SK-N-MC (cell line): ENCODE results near the gene LRMDA.

ENCODE experiments used
- EZH2 ChIP-seq: fragments of 200-600 bp; sonication (generic); IDR thresholded peaks from one replicate; pipeline ENCODE4 v1.6.1; 2017; ENCODE audit warnings: antibody characterized with exemption
- FOXP2 ChIP-seq: optimal IDR thresholded peaks from 2 replicates; pipeline ENCODE3; 2011; ENCODE audit warnings: mild to moderate bottlenecking, moderate library complexity; ENCODE audit not compliant: insufficient read depth; ENCODE audit errors: extremely low read length, control extremely low read depth
- POLR2AphosphoS5 ChIP-seq: IDR thresholded peaks from 2 replicates; pipeline ENCODE4 v1.6.1; 2012; ENCODE audit warnings: mild to moderate bottlenecking, low read depth, low read length, borderline replicate concordance

DNA sequence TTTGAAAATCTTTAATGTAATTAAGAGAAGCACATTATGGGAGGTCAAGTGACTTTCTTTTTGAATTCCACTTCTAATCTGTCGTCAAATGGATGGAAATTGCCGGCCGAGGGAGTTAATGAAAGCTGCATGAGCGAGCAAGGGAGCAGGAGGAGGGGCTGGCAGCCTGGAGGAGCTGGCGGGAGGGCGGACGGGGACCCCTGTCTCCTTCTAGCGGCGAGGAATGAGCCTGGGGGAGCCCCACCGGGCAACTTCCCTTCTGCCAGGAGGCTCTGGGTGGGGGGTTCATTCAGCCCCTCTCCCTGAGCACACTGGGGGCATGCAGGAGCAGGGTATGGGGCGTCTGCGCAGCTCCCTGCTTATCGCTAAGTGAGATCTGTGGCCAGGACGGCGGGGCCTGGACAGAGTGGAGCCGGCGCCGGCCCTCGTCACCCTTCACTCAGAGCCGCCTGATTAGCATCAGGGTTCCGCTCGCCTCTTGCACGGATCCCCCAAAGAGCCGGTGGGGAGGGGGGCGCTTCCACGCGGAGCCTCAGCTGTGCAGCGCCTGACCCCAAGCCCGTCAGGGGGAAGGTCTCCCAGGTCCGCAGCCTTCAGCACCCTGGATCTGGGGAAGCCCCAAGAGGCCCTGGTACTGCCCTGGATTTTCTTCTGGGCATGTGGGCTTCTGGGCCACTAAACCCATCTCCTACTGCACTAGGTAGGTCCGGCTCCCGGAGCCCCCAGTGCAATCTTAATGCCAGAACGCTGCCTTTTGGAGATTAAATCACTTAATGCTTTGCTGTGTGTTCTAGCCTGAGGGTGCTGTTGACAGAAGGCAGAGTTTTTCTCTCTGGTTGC, 680.8 kb downstream of the LRMDA start:
- no peak for TF ChIP-seq EZH2
- TF ChIP-seq POLR2AphosphoS5 = no peak
- TF ChIP-seq FOXP2 = no peak
